AG04449 (cell line): Measurements from ENCODE around the gene MYO16.
A peak's percentile ranks its signal among the peaks of the same experiment; 100 is the strongest.

Source experiments
- CTCF ChIA-PET: fragments of 350-600 bp; formaldehyde crosslinking; extraction: SDS; loops from one replicate; lab custom pipeline; 2021; ENCODE audit warnings: antibody characterized with exemption; lab: Yijun Ruan, JAX
- POLR2A ChIA-PET: fragments of 400-600, 350-600 bp; formaldehyde crosslinking; extraction: SDS; loops from one replicate; lab custom pipeline; 2020; ENCODE audit warnings: antibody characterized with exemption, inconsistent platforms; lab: Yijun Ruan, JAX
- DNase-seq: peaks from one replicate; pipeline ENCODE4 v3.0.0-alpha.2; 2010; ENCODE audit warnings: low read depth, low spot score
- H3K4me3 ChIP-seq: 2 replicates; pipeline ENCODE4 v1.5.1; 2011; ENCODE audit warnings: low read depth, mild to moderate bottlenecking, control low read depth, low read length
- TF ChIP-seq, protein P1 (sequence below): IDR thresholded peaks from one replicate; pipeline ENCODE4 v1.5.1; 2011; ENCODE audit warnings: mild to moderate bottlenecking, moderate library complexity, low read length, control low read depth, inconsistent platforms; ENCODE audit not compliant: insufficient read depth; ENCODE audit errors: missing control alignments

MYO16 gene

DNA sequence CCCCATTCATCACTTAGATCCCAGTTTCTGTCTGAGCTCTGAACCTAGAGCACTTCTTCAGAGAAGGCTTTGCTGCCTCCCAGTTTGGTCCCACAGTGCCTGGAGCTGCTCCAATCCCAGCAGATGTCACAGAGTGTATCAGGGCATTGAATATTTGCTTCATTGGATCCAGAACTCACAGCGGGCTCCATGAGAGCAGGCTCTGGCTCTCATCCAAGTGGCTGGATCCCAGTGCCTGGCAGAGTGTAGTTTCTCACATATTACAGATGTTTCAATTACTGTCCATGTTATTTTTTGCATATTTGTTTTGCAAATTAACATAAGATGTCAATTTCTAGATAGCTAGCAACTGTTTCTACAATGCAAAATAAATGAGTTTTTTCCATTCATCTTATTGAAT lies 50.6 kb downstream of the MYO16 start:
- no peak overlapping the region for H3K4me3 ChIP-seq
- no peak for DNase-seq
- CTCF ChIA-PET = no interaction called here
- POLR2A ChIA-PET = no interaction called here
- TF ChIP-seq, protein P1, sequence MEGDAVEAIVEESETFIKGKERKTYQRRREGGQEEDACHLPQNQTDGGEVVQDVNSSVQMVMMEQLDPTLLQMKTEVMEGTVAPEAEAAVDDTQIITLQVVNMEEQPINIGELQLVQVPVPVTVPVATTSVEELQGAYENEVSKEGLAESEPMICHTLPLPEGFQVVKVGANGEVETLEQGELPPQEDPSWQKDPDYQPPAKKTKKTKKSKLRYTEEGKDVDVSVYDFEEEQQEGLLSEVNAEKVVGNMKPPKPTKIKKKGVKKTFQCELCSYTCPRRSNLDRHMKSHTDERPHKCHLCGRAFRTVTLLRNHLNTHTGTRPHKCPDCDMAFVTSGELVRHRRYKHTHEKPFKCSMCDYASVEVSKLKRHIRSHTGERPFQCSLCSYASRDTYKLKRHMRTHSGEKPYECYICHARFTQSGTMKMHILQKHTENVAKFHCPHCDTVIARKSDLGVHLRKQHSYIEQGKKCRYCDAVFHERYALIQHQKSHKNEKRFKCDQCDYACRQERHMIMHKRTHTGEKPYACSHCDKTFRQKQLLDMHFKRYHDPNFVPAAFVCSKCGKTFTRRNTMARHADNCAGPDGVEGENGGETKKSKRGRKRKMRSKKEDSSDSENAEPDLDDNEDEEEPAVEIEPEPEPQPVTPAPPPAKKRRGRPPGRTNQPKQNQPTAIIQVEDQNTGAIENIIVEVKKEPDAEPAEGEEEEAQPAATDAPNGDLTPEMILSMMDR = no peak

DNA sequence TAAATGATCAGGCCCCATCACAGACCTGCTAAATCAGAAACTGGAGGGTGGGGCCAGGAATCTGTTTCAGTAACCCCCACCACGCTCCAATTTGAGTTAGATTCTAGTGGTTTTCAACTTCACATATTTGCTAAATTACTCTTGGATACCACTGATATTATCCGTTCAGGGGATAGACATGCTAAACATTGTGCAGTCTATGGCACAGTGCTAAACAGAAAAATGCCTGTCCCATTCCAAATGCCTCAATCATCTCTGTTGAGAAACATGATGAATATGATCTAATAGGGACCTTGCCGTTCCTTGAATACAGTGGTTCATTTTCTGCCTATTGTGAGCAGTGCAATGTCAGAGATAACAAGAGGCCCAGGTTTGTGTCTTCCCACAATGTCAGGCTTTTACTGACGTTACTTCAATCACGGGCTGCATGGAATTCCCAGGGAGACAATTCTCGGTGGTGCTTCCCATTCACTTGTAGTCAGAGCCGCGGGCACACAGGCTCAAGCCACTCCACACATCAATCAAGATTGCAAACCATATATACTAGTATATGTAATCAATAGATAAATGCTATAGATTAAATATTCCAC lies 52.7 kb downstream of the MYO16 start:
- CTCF ChIA-PET = no interaction called here
- TF ChIP-seq, protein P1 = no peak
- POLR2A ChIA-PET = no interaction called here

DNA sequence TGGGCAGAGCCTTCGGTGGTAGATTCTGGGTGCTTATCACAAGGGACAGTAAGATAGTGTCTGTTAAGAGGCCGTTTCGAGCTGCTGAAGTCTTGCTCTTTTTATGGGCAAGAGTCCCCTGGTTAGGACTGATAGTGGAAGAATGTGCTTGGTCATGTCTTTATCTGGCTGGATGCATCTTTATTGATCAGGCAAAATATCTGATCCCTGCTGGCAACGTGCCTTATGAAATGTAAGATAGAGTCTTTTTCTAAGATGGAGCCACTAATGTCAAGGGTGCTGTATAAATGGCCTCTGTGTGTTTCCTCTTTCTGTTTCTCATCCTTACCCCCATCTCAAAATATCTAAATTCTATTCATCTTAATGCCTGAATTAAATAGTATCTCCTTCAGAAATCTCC lies 53.3 kb downstream of the MYO16 start:
- no peak overlapping the region for H3K4me3 ChIP-seq
- TF ChIP-seq, protein P1 = no peak
- ChIA-PET POLR2A (interaction anchor here (0.6 kb wide), 1 partner anchor 212 kb away, joined by 3 read pairs; no protein-coding TSS in a partner anchor), CTCF (no interaction called here)
- no peak for DNase-seq

More for the DNA sequence above, 52.7 kb downstream of the MYO16 start:
- H3K4me3 ChIP-seq = no peak overlapping the region
- peak; percentile 9 for DNase-seq

DNA sequence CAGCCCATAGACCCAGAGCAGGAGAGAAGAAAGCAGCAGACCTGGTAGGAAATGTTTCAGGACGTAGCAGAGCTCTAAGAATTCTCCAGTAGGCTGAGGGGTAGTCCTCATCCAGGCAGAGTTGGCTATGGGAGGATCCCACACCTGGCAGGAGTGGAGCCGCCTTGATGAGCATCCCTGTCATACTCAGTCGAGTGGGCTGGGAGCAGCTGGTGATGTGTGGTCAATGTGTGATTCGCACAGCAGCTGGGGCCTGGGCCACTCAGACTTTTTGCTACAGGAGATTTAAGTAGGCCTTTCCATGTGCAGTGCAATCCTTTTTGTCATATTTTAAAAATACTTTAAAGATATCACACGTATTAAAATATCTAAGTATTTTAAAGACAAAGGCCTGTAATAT lies 56.6 kb downstream of the MYO16 start:
- no peak overlapping the region for H3K4me3 ChIP-seq
- DNase-seq = no peak
- TF ChIP-seq, protein P1 = no peak
- POLR2A ChIA-PET = no interaction called here
- CTCF ChIA-PET = no interaction called here

DNA sequence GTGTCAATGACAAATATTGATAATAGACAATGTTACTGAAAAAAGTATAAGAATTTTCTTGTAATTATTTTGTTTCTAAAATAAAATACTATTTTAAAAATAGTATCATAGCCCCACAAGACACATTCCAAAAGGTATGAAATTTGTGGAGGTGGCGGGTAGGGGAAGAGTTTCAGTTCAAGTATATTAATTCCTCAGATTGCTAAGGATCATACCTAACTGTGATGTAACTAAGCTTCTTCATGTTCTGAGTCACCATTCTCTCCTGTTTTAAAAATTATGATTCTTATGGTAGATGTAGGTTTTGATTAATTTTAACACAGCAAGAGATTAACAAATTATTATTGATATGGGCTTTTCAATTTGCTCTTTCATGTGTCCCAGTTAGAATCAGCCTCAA lies 61.3 kb downstream of the MYO16 start:
- ChIA-PET CTCF (no interaction called here), POLR2A (no interaction called here)
- no peak overlapping the region for H3K4me3 ChIP-seq
- no peak for DNase-seq
- TF ChIP-seq, protein P1 = no peak

DNA sequence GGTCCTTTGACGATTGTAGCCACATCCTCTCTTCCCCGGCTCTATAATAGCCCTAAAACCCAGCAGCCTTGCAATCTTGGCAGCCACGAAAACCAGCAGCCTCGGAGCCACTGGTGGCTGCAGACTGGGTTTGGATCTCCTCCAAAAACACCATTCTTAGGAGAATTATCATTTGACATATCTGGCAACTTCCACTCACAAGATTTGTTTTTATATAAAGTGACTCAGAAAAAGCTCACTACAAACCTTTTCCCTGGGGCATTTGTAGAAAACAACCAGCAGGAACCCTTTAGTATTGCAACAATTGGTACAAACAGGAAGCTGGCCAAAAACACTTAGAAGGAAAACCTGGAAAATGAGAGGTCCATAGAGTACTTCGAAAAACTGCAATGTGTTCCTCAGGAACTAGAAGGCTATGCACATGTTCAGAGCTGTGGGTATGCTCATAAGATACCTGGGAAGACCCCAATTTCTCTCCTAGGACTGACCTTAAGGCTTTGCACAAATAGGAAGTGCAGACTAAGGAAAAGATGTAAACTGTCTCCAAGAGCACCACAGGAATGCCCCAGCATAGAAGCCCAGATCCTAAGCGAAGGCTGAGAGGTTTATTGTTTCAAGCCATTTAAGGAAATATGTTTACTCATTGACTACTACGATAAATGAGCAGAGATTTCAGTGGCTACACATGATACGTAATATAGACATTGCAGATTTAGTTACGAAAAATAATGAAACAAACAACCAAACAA lies 71.2 kb downstream of the MYO16 start:
- no peak overlapping the region for H3K4me3 ChIP-seq
- DNase-seq = no peak
- POLR2A ChIA-PET = no interaction called here
- CTCF ChIA-PET = no interaction called here
- TF ChIP-seq, protein P1 = no peak
